K562 (cell line): Measurements from ENCODE around the gene RAB43. TPM values are rescaled to one million over a fixed set of nuclear protein-coding genes. Genes with fewer than 3 reads are reported as not detected.

Source experiments
- CEBPB ChIP-seq: fragments of 450-650 bp; IDR thresholded peaks from 2 replicates; pipeline ENCODE4 v1.6.1; 2016; ENCODE audit warnings: missing genetic modification characterization, missing compliant biosample characterization
- DNMT1 ChIP-seq: fragments of 450-650 bp; IDR thresholded peaks from 2 replicates; pipeline ENCODE4 v1.6.1; 2016; ENCODE audit warnings: antibody characterized with exemption, mild to moderate bottlenecking
- NR1H2 ChIP-seq: sonication (generic); formaldehyde crosslinking; IDR thresholded peaks from 2 replicates; pipeline ENCODE4 v1.4.0; 2020; ENCODE audit warnings: mild to moderate bottlenecking, missing genetic modification reagents
- ZKSCAN3 ChIP-seq: fragments of 250-450 bp; sonication (Bioruptor Pico); IDR thresholded peaks from 2 replicates; pipeline ENCODE4 v1.4.0; 2020
- ZNF124 ChIP-seq: sonication (generic); formaldehyde crosslinking; IDR thresholded peaks from 2 replicates; pipeline ENCODE4 v1.8.1; 2022; ENCODE audit warnings: missing genetic modification reagents
- ZNF146 ChIP-seq: IDR thresholded peaks from one replicate; pipeline ENCODE4 v1.6.1; 2018; ENCODE audit warnings: missing compliant biosample characterization; ENCODE audit not compliant: unreplicated experiment
- ZNF57 ChIP-seq: fragments of 450-650 bp; formaldehyde crosslinking; IDR thresholded peaks from 2 replicates; pipeline ENCODE4 v1.4.0; 2020; ENCODE audit warnings: mild to moderate bottlenecking, moderate library complexity
- ZNF76 ChIP-seq: fragments of 250-450 bp; sonication (Bioruptor Pico); IDR thresholded peaks from 2 replicates; pipeline ENCODE4 v1.4.0; 2020; ENCODE audit warnings: mild to moderate bottlenecking, moderate library complexity, borderline replicate concordance
- polyA plus RNA-seq, 8 experiments: library from polyadenylated mRNA; depleted of rRNA in 4 of 8; stranded (reverse) in 5 of 8; unstranded in 3 of 8; fragments of >200 nt; fragmentation: Nextera tagmentation in 2 of 8; fragmentation: Illumina TruSeq in 1 of 8; extraction: Ambion mirVana in 2 of 8; extraction: Trizol in 1 of 8; gene quantifications; 2 replicates each; pipeline versions ENCODE4 v1.2.1 to v1.2.3, GENCODE V29; 2011 to 2014; ENCODE audit warnings: inconsistent platforms in 1 of 8, missing spikeins in 1 of 8
- total RNA-seq, 7 experiments: library from RNA; depleted of rRNA in 6 of 7; stranded (reverse); fragments of >200 nt in 6 of 7; fragmentation: Illumina TruSeq in 2 of 7; extraction: Trizol in 2 of 7; gene quantifications; 2 replicates each; pipeline versions ENCODE4 v1.2.1 to v1.2.3, GENCODE V29; 2011 to 2021; ENCODE audit warnings: low replicate concordance in 1 of 7
- TF ChIP-seq, protein P1 (sequence below): fragments of 250-450 bp; sonication (Bioruptor Pico); IDR thresholded peaks from 2 replicates; pipeline ENCODE4 v1.4.0; 2020

Gene RAB43
- total and polyA plus RNA-seq, 9 of the 15 experiments (the other 6 are each of a cell fraction or from before 2014, with no cell fraction given): 0.04 to 6.8 (median 1.7) TPM; not detected in 2

DNA sequence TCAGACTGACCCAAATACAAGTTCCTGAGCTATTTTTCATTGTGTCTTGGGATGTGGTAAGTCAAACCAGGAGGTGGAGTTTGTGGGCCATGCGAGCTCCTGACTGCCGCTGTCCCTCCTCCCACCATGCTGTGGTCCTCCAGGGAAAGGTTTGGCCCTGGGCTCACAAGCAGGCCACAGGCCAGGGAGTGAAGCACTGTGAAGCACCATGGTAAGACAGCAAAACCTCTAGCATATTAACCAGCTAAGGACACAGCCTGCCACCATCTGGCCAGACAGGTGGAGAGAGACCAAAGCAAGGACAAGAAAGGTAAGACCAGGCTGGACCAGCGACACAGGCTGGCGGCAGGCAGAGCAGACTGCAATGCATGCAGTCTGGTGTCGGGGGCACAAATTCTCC is 15.3 kb downstream of the RAB43 start (continued):
- TF ChIP-seq, protein P1, sequence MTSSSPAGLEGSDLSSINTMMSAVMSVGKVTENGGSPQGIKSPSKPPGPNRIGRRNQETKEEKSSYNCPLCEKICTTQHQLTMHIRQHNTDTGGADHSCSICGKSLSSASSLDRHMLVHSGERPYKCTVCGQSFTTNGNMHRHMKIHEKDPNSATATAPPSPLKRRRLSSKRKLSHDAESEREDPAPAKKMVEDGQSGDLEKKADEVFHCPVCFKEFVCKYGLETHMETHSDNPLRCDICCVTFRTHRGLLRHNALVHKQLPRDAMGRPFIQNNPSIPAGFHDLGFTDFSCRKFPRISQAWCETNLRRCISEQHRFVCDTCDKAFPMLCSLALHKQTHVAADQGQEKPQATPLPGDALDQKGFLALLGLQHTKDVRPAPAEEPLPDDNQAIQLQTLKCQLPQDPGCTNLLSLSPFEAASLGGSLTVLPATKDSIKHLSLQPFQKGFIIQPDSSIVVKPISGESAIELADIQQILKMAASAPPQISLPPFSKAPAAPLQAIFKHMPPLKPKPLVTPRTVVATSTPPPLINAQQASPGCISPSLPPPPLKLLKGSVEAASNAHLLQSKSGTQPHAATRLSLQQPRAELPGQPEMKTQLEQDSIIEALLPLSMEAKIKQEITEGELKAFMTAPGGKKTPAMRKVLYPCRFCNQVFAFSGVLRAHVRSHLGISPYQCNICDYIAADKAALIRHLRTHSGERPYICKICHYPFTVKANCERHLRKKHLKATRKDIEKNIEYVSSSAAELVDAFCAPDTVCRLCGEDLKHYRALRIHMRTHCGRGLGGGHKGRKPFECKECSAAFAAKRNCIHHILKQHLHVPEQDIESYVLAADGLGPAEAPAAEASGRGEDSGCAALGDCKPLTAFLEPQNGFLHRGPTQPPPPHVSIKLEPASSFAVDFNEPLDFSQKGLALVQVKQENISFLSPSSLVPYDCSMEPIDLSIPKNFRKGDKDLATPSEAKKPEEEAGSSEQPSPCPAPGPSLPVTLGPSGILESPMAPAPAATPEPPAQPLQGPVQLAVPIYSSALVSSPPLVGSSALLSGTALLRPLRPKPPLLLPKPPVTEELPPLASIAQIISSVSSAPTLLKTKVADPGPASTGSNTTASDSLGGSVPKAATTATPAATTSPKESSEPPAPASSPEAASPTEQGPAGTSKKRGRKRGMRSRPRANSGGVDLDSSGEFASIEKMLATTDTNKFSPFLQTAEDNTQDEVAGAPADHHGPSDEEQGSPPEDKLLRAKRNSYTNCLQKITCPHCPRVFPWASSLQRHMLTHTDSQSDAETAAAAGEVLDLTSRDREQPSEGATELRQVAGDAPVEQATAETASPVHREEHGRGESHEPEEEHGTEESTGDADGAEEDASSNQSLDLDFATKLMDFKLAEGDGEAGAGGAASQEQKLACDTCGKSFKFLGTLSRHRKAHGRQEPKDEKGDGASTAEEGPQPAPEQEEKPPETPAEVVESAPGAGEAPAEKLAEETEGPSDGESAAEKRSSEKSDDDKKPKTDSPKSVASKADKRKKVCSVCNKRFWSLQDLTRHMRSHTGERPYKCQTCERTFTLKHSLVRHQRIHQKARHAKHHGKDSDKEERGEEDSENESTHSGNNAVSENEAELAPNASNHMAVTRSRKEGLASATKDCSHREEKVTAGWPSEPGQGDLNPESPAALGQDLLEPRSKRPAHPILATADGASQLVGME: no peak
- TF ChIP-seq CEBPB (tag): no peak
- no peak for TF ChIP-seq ZKSCAN3 (CRISPR knock-in tag)
- no peak for TF ChIP-seq ZNF146 (CRISPR knock-in tag)
- TF ChIP-seq NR1H2 (CRISPR knock-in tag): no peak
- TF ChIP-seq ZNF57: no peak
- no peak for TF ChIP-seq DNMT1
- TF ChIP-seq ZNF76 (CRISPR knock-in tag): no peak
- TF ChIP-seq ZNF124 (CRISPR knock-in tag): no peak
- TF ChIP-seq, all 486 proteins: peak for 4
